GM12873 (cell line): ENCODE results near the gene CSNK2B.

ENCODE experiments used
- CTCF ChIP-seq: IDR thresholded peaks from 2 replicates; pipeline ENCODE4 v1.5.1; 2012; ENCODE audit warnings: low read depth, mild to moderate bottlenecking, moderate library complexity, low read length, control low read depth; ENCODE audit not compliant: insufficient read depth; ENCODE audit errors: missing control alignments

The CSNK2B gene

GRCh38 chr6:31639449-31639861 lies 26.4 kb upstream of the CSNK2B start:
- TF ChIP-seq CTCF = no peak

DNA sequence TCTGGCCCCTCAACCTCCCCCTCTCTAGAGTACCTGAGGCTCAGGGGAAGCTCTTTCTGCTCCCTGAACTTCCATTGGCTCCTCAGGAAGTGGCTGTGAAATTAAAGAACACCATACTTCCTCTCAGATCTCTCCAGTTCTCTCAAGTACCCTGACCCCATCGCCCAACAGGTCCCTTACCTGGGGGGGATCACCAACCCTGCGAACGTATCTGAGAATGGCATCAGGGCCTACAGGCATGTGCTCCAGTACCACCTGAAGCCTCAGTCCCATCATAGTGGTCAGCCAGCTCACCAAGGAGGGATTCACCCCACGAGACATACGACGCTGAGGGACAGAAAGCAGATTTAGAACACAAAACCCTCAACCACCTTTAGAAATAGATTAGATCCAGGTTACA lies 25.3 kb upstream of the CSNK2B start:
- TF ChIP-seq CTCF = no peak

DNA sequence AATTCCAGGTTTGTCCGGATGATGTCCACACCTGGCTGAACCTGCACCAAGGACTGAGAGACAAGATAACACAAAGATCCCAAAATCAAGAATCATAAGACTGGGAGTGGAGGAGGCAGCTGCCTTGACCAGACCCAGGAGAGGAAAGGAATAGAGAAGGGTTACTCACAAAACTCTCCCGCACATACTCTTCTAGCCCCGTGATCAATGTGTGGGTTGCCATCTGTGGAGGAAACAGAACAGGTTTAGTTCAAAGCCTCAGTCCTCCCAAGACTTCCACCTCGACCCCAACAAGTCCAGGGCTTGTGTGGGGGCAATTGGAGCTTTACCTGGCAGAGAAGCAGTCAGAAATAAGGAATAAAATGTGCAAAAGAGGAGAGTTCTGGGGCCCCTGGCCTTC lies 24.5 kb upstream of the CSNK2B start:
- TF ChIP-seq CTCF = no peak

GRCh38 chr6:31642798-31643570 lies 22.9 kb upstream of the CSNK2B start:
- TF ChIP-seq CTCF = no peak

GRCh38 chr6:31643818-31644454 lies 21.9 kb upstream of the CSNK2B start:
- peak; percentile 3 for TF ChIP-seq CTCF

- TF ChIP-seq CTCF = no peak
These were observed 20.6 kb upstream of the CSNK2B start for GRCh38 chr6:31645325-31645724.

DNA sequence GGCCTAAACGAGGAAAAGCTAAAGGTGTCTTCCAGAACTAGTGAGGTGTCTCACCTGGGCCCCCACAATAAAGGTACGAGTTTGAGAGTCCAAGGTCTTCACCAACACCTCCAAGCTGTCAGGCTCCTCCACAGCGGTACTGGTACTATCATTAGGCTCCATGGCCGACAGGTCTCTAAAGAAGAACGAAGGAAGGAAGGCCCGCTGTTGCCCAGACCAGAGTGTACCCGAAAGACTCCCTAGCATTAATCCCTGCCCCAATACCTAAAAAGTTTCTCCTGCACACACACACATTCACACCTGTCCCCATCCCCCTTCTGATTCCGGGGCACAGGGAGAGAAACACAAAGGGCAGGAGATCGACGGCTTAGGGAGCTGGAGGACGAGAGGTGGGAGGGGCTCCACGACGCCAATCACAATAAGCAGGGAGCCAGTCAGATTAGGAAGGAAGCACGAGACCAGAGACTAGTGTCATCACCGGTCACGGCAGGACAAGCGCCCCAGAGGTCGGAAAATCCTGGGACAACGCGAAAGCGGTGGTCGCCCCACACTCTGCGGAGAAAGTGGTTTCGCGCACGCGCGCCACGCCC lies 14.2 kb upstream of the CSNK2B start:
- no peak for TF ChIP-seq CTCF
